Nephron (organoid): ENCODE measurements around the gene TCERG1.

ENCODE experiments used
- H3K27ac Mint-ChIP-seq, 3 experiments: 2 replicates each; pipeline ENCODE4 v1.8.0; 2020; ENCODE audit warnings: mixed read lengths in 3 of 3, mild to moderate bottlenecking in 2 of 3, moderate library complexity in 1 of 3
- H3K27me3 Mint-ChIP-seq: 2 replicates; pipeline ENCODE4 v1.8.0; 2021; ENCODE audit warnings: low read depth, mild to moderate bottlenecking, moderate library complexity, mixed read lengths
- H3K36me3 Mint-ChIP-seq: 2 replicates; pipeline ENCODE4 v1.8.0; 2020; ENCODE audit warnings: low read depth, mixed read lengths
- H3K4me1 Mint-ChIP-seq: 2 replicates; pipeline ENCODE4 v1.8.0; 2020; ENCODE audit warnings: mixed read lengths
- H3K4me3 Mint-ChIP-seq, 3 experiments: 2 replicates each; pipeline ENCODE4 v1.8.0; 2020; ENCODE audit warnings: mild to moderate bottlenecking in 3 of 3, mixed read lengths in 3 of 3, moderate library complexity in 2 of 3
- H3K9me3 Mint-ChIP-seq: 2 replicates; pipeline ENCODE4 v1.8.0; 2020; ENCODE audit warnings: mixed read lengths
- TF ChIP-seq, protein P1 (sequence below), 3 experiments: fragments of 200-600 bp; sonication (generic); IDR thresholded peaks; one replicate each; pipeline ENCODE4 v1.5.0; 2021; ENCODE audit warnings: antibody characterized with exemption in 3 of 3; ENCODE audit not compliant: unreplicated experiment in 3 of 3

Gene TCERG1

DNA sequence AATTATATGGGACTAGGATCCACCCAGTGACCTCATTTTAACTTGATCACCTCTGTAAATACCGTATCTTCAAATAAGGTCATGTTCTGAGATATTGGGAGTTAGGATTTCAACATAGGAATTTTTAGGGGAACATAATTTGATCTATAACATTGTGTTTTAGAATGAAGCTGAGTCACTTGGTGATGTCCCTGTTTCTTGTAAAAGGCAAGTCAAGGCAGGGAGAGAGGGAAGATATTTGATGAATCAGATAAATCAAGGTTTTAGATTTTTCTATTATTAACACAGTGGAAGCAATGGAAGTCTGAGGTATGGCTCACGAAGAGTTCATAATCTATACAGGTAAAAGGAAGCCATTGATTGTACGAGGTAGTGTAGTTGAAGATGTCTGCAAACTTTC lies 80.7 kb downstream of the TCERG1 start:
- TF ChIP-seq, protein P1, sequence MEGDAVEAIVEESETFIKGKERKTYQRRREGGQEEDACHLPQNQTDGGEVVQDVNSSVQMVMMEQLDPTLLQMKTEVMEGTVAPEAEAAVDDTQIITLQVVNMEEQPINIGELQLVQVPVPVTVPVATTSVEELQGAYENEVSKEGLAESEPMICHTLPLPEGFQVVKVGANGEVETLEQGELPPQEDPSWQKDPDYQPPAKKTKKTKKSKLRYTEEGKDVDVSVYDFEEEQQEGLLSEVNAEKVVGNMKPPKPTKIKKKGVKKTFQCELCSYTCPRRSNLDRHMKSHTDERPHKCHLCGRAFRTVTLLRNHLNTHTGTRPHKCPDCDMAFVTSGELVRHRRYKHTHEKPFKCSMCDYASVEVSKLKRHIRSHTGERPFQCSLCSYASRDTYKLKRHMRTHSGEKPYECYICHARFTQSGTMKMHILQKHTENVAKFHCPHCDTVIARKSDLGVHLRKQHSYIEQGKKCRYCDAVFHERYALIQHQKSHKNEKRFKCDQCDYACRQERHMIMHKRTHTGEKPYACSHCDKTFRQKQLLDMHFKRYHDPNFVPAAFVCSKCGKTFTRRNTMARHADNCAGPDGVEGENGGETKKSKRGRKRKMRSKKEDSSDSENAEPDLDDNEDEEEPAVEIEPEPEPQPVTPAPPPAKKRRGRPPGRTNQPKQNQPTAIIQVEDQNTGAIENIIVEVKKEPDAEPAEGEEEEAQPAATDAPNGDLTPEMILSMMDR (IDR thresholded peaks at IDR 0.05; ENCODE audit: unreplicated experiment in 3 of 3), result no peak
- Mint-ChIP-seq H3K4me3 (no peak overlapping the region), H3K27ac (no peak overlapping the region), H3K9me3 (no peaks in the 10 kb centered on the region), H3K27me3 (peaks cover 6% of the 10 kb centered on the region), H3K4me1 (no peaks in the 10 kb centered on the region), H3K36me3 (no peaks in the 10 kb centered on the region)

DNA sequence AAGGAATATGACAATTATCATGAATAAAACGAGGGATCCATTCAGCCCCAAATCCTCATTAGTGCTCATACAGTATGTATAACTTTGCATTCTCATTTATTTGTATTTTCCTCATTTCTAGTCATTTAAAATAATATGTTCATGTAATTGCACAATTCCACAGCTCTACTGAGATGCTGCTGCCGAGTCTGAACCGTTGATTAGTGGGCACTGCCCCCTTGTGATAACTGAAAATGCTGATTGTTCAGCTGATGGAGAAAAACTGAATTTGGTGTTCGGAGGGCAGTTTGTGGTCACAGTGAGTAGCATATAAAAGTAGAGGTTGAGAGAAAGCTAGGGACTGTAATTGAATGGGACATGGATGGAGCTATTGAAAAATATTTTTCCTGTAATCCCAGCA lies 81.1 kb downstream of the TCERG1 start:
- Mint-ChIP-seq H3K27me3 (peaks cover 6% of the 10 kb centered on the region), H3K36me3 (no peaks in the 10 kb centered on the region), H3K27ac (no peak overlapping the region), H3K4me3 (no peak overlapping the region), H3K9me3 (no peaks in the 10 kb centered on the region), H3K4me1 (no peaks in the 10 kb centered on the region)
- TF ChIP-seq, protein P1 (IDR thresholded peaks at IDR 0.05; ENCODE audit: unreplicated experiment in 3 of 3), result no peak

DNA sequence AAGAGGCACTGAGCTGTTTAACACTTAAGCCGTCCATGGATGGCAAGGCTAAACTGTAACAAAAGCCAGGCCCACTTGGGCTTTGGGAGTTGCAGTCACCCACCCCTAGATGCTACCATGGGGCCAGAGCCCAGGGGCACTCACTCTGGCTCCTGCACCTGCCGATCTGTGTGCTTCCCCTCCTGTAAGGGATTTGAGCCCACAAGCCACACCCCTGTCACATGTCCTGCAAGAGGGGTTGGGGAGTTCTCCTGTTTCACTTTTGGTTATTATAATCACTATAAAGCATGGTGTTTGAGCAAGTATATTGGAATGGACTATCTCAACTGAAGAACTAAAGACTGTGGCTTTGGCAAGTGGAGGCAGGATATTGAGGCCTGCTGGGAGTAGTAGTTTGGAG lies 82.9 kb downstream of the TCERG1 start:
- TF ChIP-seq, protein P1 (IDR thresholded peaks at IDR 0.05; ENCODE audit: unreplicated experiment in 3 of 3), result no peak
- Mint-ChIP-seq H3K9me3 (no peaks in the 10 kb centered on the region), H3K4me1 (no peaks in the 10 kb centered on the region), H3K27me3 (peaks cover 6% of the 10 kb centered on the region), H3K36me3 (no peaks in the 10 kb centered on the region), H3K27ac (no peak overlapping the region), H3K4me3 (no peak overlapping the region)

DNA sequence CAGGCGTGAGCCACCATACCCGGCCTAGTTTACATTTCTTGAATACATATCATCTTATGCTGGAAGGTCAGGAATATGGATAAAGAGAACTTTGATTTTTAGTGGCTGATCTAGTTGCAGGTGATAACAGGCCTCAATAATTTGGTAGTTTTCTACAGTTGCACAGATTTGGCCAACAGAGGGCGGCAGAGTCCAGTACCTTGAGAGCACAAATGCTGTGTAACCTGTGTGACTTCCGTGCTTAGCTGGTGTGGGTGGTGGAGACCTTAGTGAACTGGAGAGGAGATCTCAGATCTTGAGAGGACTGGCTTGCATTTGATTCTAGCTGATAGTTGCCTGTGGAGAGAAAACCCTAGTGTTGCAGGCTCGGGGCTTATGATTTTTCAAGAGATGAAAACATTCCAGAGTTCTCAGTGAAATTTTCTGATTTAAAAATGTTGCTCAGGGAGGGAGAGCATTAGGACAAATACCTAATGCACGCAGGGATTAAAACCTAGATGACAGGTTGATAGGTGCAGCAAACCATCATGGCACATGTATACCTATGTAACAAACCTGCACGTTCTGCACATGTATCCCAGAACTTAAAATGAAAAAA lies 86.2 kb downstream of the TCERG1 start:
- TF ChIP-seq, protein P1 (IDR thresholded peaks at IDR 0.05; ENCODE audit: unreplicated experiment in 3 of 3), result peak; percentile 76 to 81 (median 77)
- H3K27ac Mint-ChIP-seq, result no peak overlapping the region
- no peaks in the 10 kb centered on the region for H3K9me3 Mint-ChIP-seq
- no peaks in the 10 kb centered on the region for H3K4me1 Mint-ChIP-seq
- H3K4me3 Mint-ChIP-seq, result no peak overlapping the region
- H3K36me3 Mint-ChIP-seq, result no peaks in the 10 kb centered on the region
- peaks cover 10% of the 10 kb centered on the region for H3K27me3 Mint-ChIP-seq

DNA sequence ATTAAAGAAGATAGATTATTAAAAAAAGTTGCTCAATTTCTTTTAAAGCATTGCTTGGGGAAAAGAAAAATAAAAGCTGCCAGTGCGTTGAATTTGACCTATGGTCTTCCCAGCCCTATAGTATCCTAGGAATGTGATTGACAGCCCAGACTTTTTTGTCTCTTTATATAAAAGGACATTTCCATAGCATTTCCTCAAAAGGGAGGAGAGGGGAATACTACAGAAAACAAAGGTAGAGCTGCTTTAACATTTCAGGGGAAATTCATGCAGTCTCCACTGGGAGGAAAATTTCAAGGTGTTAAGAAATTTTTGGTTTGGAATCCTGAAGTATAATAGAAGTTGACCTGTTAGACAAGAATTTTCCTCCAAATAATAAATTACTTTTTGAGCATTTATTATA lies 86.7 kb downstream of the TCERG1 start:
- Mint-ChIP-seq H3K27me3 (peaks cover 10% of the 10 kb centered on the region), H3K9me3 (no peaks in the 10 kb centered on the region), H3K27ac (no peak overlapping the region), H3K4me3 (no peak overlapping the region), H3K36me3 (no peaks in the 10 kb centered on the region), H3K4me1 (no peaks in the 10 kb centered on the region)
- TF ChIP-seq, protein P1 (IDR thresholded peaks at IDR 0.05; ENCODE audit: unreplicated experiment in 3 of 3), result no peak

DNA sequence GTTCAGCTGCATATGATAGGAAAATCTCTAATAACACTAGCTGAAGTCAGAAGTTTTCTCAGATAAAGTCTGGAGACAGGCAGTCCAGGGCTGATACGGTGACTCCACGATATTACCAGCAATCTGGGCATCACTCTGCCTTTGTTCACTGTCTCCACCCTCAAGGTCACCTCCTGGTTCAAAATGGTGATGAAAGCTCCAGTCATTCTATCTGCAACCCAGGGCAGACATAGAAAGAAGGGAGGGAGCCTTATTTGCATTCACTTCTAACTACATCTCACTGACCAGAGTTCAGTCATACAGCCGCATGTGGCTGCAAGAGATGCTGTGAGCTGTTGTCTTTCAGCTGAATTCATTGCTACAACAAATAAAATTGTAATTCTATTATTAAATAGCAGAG lies 91.3 kb downstream of the TCERG1 start:
- H3K9me3 Mint-ChIP-seq, result no peaks in the 10 kb centered on the region
- H3K27ac Mint-ChIP-seq, result no peak overlapping the region
- TF ChIP-seq, protein P1 (IDR thresholded peaks at IDR 0.05; ENCODE audit: unreplicated experiment in 3 of 3), result no peak
- no peaks in the 10 kb centered on the region for H3K36me3 Mint-ChIP-seq
- peaks cover 4% of the 10 kb centered on the region for H3K27me3 Mint-ChIP-seq
- H3K4me3 Mint-ChIP-seq, result no peak overlapping the region
- H3K4me1 Mint-ChIP-seq, result no peaks in the 10 kb centered on the region
